ENCODE measurements around the gene EXD1. TPM values are rescaled to one million over a fixed set of nuclear protein-coding genes. Genes with fewer than 3 reads are reported as not detected.

Gene EXD1
- total RNA-seq, 2 donors from 2014 or later: not detected

DNA sequence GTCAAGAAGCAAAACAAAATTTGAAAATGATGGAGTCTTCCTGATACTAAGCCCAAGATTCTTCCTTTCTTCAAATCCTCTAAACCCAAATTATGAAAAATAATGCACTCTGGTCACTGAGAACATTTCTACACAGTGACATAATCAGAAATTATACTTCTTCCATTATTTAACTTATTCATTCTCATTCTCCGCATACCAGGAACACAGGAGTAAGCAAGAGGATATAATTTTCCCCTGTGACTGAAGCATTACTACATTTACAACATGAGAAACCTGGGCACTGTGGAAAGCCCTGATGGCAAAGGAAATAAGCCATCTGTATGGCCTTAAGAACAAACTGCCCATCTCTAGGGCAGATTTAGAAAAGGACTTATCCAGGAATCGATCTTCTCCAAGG lies 47.0 kb downstream of the EXD1 start:
- TF ChIP-seq, protein P1, sequence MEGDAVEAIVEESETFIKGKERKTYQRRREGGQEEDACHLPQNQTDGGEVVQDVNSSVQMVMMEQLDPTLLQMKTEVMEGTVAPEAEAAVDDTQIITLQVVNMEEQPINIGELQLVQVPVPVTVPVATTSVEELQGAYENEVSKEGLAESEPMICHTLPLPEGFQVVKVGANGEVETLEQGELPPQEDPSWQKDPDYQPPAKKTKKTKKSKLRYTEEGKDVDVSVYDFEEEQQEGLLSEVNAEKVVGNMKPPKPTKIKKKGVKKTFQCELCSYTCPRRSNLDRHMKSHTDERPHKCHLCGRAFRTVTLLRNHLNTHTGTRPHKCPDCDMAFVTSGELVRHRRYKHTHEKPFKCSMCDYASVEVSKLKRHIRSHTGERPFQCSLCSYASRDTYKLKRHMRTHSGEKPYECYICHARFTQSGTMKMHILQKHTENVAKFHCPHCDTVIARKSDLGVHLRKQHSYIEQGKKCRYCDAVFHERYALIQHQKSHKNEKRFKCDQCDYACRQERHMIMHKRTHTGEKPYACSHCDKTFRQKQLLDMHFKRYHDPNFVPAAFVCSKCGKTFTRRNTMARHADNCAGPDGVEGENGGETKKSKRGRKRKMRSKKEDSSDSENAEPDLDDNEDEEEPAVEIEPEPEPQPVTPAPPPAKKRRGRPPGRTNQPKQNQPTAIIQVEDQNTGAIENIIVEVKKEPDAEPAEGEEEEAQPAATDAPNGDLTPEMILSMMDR (IDR thresholded peaks at IDR 0.05): no peak
- H3K4me1 ChIP-seq (ENCODE audit: control insufficient read depth in 1 of 2, low read depth in 2 of 2): no peaks in the 10 kb centered on the region
- no peaks in the 10 kb centered on the region for H3K27me3 ChIP-seq (replicated peaks; ENCODE audit: insufficient read depth)
- no peak overlapping the region for H3K4me3 ChIP-seq
- no peaks in the 10 kb centered on the region for H3K36me3 ChIP-seq
- no peak for DNase-seq (ENCODE audit: low spot score)
- no peak for ATAC-seq (ENCODE audit: insufficient number of reproducible peaks, low FRiP score, low read depth)
- no peaks in the 10 kb centered on the region for H3K9me3 ChIP-seq
- no peak overlapping the region for H3K27ac ChIP-seq

DNA sequence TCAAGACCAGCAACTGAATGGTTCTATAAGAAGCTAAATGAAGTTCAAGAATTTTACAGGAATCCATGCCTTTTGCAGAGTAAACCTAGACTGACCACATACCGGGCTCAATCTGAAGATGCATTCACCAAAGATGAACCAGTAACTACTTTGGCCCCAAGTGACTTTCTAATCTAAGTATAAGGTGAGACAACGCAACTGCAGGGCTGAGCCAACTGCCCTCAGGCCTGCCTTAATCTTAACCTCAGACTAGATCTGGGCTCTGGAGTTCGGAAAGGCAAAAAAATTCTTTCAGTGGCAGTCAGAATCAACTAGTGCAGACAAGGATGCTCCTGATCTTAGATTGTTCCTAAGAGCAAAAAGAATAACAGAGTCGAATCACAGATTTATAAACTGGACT lies 48.3 kb downstream of the EXD1 start:
- no peaks in the 10 kb centered on the region for H3K36me3 ChIP-seq
- ATAC-seq (ENCODE audit: insufficient number of reproducible peaks, low FRiP score, low read depth) (no peak), DNase-seq (ENCODE audit: low spot score) (no peak)
- no peaks in the 10 kb centered on the region for H3K4me1 ChIP-seq (ENCODE audit: control insufficient read depth in 1 of 2, low read depth in 2 of 2)
- no peak overlapping the region for H3K4me3 ChIP-seq
- H3K9me3 ChIP-seq: no peaks in the 10 kb centered on the region
- H3K27ac ChIP-seq: no peak overlapping the region
- TF ChIP-seq, protein P1 (IDR thresholded peaks at IDR 0.05): no peak
- no peaks in the 10 kb centered on the region for H3K27me3 ChIP-seq (replicated peaks; ENCODE audit: insufficient read depth)

DNA sequence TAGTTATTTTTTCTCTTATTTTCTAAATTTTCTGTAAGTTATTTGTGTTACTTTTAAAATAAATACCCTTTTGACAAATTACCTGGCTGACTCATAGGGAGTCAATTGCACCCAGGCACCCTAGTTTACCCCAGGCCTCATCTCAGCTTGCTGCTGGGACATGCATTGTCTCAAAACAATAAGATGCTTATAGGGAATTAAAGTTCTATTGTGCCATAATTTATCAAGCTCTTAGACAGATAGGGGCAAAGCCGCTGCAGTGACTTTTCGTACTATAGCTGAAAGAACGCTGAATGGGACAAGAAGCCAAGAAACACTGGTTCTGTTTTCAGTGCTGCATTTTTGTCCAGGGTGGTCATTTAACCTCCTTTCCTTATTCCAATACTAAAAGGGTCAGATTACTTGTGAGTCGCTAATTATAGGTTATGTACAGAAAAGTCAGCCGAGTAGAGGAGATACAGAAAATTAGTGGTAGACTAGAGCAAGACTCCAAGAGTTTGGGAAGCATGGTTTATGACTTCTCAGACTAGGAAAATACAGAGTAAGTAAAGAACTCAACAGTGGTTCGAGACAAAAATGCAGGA lies 50.3 kb downstream of the EXD1 start:
- DNase-seq (ENCODE audit: low spot score) (no peak), ATAC-seq (ENCODE audit: insufficient number of reproducible peaks, low FRiP score, low read depth) (no peak)
- TF ChIP-seq, protein P1 (IDR thresholded peaks at IDR 0.05): no peak

DNA sequence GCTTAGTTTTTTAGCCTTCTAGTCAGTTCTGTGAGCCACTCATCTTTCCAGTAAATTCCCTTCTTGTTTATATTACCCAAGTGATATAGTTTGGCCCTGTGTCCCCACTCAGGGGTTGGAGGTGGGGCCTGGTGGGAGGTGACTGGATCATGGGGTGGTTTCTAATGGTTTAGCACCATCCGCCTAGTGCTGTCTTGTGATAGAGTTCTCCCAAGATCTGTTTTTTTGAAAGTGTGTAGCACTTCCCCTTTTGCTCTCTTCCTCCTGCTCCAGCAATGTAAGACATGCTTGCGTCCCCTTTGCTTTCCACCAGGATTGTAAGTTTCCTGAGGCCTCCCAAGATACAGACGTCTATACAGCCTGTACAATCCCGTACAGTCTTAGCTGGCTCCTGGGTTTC lies 60.8 kb downstream of the EXD1 start:
- Histone ChIP-seq H3K9me3 (no peaks in the 10 kb centered on the region), H3K27ac (no peak overlapping the region), H3K27me3 (replicated peaks; ENCODE audit: insufficient read depth) (no peaks in the 10 kb centered on the region), H3K36me3 (no peaks in the 10 kb centered on the region), H3K4me1 (ENCODE audit: control insufficient read depth in 1 of 2, low read depth in 2 of 2) (no peaks in the 10 kb centered on the region), H3K4me3 (no peak overlapping the region)
- DNase-seq (ENCODE audit: low spot score): no peak
- TF ChIP-seq, protein P1 (IDR thresholded peaks at IDR 0.05): no peak
- no peak for ATAC-seq (ENCODE audit: insufficient number of reproducible peaks, low FRiP score, low read depth)

More for the DNA sequence above, 50.3 kb downstream of the EXD1 start:
- H3K27ac ChIP-seq: no peak overlapping the region
- no peaks in the 10 kb centered on the region for H3K9me3 ChIP-seq
- H3K27me3 ChIP-seq (replicated peaks; ENCODE audit: insufficient read depth): no peaks in the 10 kb centered on the region
- no peak overlapping the region for H3K4me3 ChIP-seq
- H3K4me1 ChIP-seq (ENCODE audit: control insufficient read depth in 1 of 2, low read depth in 2 of 2): no peaks in the 10 kb centered on the region
- H3K36me3 ChIP-seq: no peaks in the 10 kb centered on the region

DNA sequence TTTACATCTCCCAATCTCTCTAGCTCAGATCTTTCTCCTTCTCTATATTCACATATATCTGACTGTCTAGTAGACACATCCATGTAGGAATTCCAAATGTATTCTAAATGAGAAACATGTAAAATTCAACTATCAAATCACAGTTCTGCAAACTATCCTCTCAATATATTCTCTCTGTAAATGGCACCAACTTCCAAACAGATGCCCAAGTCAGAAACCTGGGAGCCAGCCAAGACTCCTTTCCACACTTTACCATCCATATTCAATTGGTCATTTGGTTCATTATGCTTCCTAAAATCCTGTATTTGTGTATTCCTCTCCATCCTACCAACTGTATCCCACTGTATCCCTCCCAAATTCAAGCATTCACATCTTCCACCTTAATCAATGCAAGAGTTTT lies 61.5 kb downstream of the EXD1 start:
- no peak for ATAC-seq (ENCODE audit: insufficient number of reproducible peaks, low FRiP score, low read depth)

More for the DNA sequence above, 61.5 kb downstream of the EXD1 start:
- Histone ChIP-seq H3K4me1 (ENCODE audit: control insufficient read depth in 1 of 2, low read depth in 2 of 2) (no peaks in the 10 kb centered on the region), H3K36me3 (no peaks in the 10 kb centered on the region), H3K4me3 (no peak overlapping the region), H3K9me3 (no peaks in the 10 kb centered on the region), H3K27ac (no peak overlapping the region), H3K27me3 (replicated peaks; ENCODE audit: insufficient read depth) (no peaks in the 10 kb centered on the region)
- DNase-seq (ENCODE audit: low spot score): no peak
- TF ChIP-seq, protein P1 (IDR thresholded peaks at IDR 0.05): no peak

All from thoracic aorta (tissue), 2 donors.